OCI-LY7 (cell line): ENCODE results near the gene EYA2.

Experiments used
- CTCF ChIP-seq: fragments of 200-600 bp; sonication (generic); conservative IDR thresholded peaks from 2 replicates; pipeline ENCODE4 v1.5.1; 2014; ENCODE audit warnings: mild to moderate bottlenecking, antibody characterized with exemption, low read length, moderate library complexity, mixed read lengths
- EZH2phosphoT487 ChIP-seq: fragments of 200-600 bp; sonication (generic); IDR thresholded peaks from 2 replicates; pipeline ENCODE4 v1.6.1; 2018; ENCODE audit warnings: low read depth, borderline replicate concordance, mild to moderate bottlenecking, mixed run types, antibody characterized with exemption, low read length, moderate library complexity, mixed read lengths

DNA sequence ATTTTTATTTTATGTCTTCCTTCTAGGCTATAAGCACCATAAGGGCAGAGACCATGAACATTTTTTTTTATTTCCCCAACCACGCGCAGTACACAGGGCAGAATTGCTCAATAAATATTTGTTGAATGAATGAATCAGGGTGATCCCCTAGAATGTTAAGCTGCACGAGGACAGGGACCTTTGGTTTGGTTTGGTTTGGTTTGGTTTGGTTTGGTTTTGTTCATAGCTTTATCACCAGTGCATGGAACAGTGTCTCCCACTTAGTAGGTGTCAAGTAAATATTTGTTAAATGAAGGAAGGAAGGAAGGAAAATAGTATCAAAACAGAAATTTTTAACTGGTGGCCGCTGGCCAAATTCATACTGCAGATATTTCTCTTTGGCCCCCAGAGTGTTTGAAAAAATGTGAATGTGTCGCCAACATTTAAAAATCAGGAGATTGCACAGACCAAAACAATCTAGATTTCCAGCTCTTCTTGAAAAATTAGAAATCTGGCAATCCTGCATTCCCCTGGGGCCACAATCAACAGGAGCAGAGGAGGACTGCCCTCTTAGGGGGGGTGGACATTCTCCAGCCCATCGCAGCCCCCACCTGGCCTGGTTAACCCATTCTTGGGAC is 205.3 kb downstream of the EYA2 start:
- TF ChIP-seq CTCF (no peak), EZH2phosphoT487 (no peak)
